Measurements from ENCODE around the gene FNTB.

FNTB gene

GRCh38 chr14:64951291-64951690, 35.4 kb upstream of the FNTB start:
- WGBS, 2 donors (ENCODE audit: extremely low coverage in 2 of 2, insufficient read length in 2 of 2, insufficient replicate concordance in 1 of 2) = no CpG with 5 or more reads among the region's 8 CpGs
- Histone ChIP-seq H3K4me3 (ENCODE audit: low read length in 2 of 2) (no peak overlapping the region), H2BK12ac (ENCODE audit: low read length) (no peak overlapping the region)

DNA sequence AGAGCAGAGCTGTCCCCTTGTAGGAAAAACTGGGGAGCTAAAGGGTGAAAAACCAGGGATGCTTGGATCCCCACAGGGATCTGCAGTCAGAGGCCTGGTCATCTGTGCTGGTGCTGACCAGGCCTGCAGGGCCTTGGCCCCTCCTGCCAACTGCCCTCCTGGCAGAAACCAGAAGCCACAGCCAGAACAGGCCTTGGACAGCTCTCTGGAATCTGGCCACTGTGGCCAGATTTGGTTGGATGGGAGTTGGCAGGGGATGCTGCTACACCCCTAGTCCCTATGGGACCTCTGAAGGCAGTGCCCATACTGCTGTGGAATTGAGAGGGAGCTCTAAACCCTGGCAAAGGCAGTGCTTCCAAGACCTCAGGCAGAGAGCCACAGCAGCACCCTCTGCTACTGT, 35.0 kb upstream of the FNTB start:
- no peak for DNase-seq (ENCODE audit: low spot score)
- H2BK120ac ChIP-seq (ENCODE audit: low read depth, low read length) = no peak overlapping the region

More at GRCh38 chr14:64951291-64951690, 35.4 kb upstream of the FNTB start:
- Histone ChIP-seq H3K4me2 (ENCODE audit: insufficient read depth, low read length, poor library complexity, severe bottlenecking) (no peak overlapping the region), H2BK5ac (ENCODE audit: low read length) (no peak overlapping the region), H2AK5ac (ENCODE audit: low read depth, low read length) (no peak overlapping the region), H2AFZ (ENCODE audit: low read length) (no peak overlapping the region), H2BK15ac (ENCODE audit: low read length) (no peak overlapping the region), H3K14ac (ENCODE audit: low read length) (no peak overlapping the region), H2BK120ac (ENCODE audit: low read depth, low read length) (no peak overlapping the region), H3K23ac (ENCODE audit: low read depth, low read length, poor library complexity) (peak overlapping the region; percentile 18), H3K9me3 (replicated peaks in 1 of 2; ENCODE audit: control insufficient read depth in 2 of 2, insufficient read depth in 1 of 2, low read depth in 1 of 2, low read length in 2 of 2) (no peaks in the 10 kb centered on the region), H4K91ac (ENCODE audit: low read depth, low read length, poor library complexity) (no peak overlapping the region), H3K4me1 (ENCODE audit: control insufficient read depth in 2 of 2, insufficient read depth in 1 of 2, low read depth in 1 of 2, low read length in 2 of 2) (peaks cover 0 to 2% of the 10 kb centered on the region in 2 donors), H3K27me3 (ENCODE audit: control insufficient read depth in 3 of 3, insufficient read depth in 3 of 3, low read depth in 1 of 3, low read length in 3 of 3) (peaks cover 0 to 1% (median 0%) of the 10 kb centered on the region in 3 experiments), H3K79me1 (ENCODE audit: low read depth, low read length) (no peaks in the 10 kb centered on the region), H3K4ac (ENCODE audit: low read length) (no peak overlapping the region), H3K9ac (ENCODE audit: low read depth, low read length, poor library complexity) (no peak overlapping the region), H3K27ac (replicated peaks; ENCODE audit: low read length) (no peak overlapping the region), H4K8ac (ENCODE audit: low read depth, low read length) (no peak overlapping the region), H3K18ac (ENCODE audit: low read length) (no peak overlapping the region), H3K36me3 (replicated peaks in 1 of 2; ENCODE audit: control insufficient read depth in 2 of 2, insufficient read depth in 2 of 2, low read length in 2 of 2) (peaks cover 0 to 65% of the 10 kb centered on the region in 2 donors)
- no peak for DNase-seq (ENCODE audit: low spot score)

GRCh38 chr14:64952598-64953309, 33.9 kb upstream of the FNTB start:
- peaks cover 0 to 1% (median 0%) of the 10 kb centered on the region in 3 experiments for H3K27me3 ChIP-seq (ENCODE audit: control insufficient read depth in 3 of 3, insufficient read depth in 3 of 3, low read depth in 1 of 3, low read length in 3 of 3)
- peaks cover 0 to 57% of the 10 kb centered on the region in 2 donors for H3K36me3 ChIP-seq (replicated peaks in 1 of 2; ENCODE audit: control insufficient read depth in 2 of 2, insufficient read depth in 2 of 2, low read length in 2 of 2)
- no peak overlapping the region for H4K91ac ChIP-seq (ENCODE audit: low read depth, low read length, poor library complexity)
- H2AFZ ChIP-seq (ENCODE audit: low read length) = no peak overlapping the region
- H4K8ac ChIP-seq (ENCODE audit: low read depth, low read length) = no peak overlapping the region
- H2BK5ac ChIP-seq (ENCODE audit: low read length) = no peak overlapping the region
- no peak overlapping the region for H3K4me2 ChIP-seq (ENCODE audit: insufficient read depth, low read length, poor library complexity, severe bottlenecking)
- no peak overlapping the region for H3K14ac ChIP-seq (ENCODE audit: low read length)
- H3K4me3 ChIP-seq (ENCODE audit: low read length in 2 of 2) = no peak overlapping the region
- peaks cover 0 to 2% of the 10 kb centered on the region in 2 donors for H3K4me1 ChIP-seq (ENCODE audit: control insufficient read depth in 2 of 2, insufficient read depth in 1 of 2, low read depth in 1 of 2, low read length in 2 of 2)
- H3K79me1 ChIP-seq (ENCODE audit: low read depth, low read length) = no peaks in the 10 kb centered on the region
- H3K27ac ChIP-seq (replicated peaks; ENCODE audit: low read length) = no peak overlapping the region
- H2AK5ac ChIP-seq (ENCODE audit: low read depth, low read length) = no peak overlapping the region
- H2BK12ac ChIP-seq (ENCODE audit: low read length) = no peak overlapping the region
- H3K9me3 ChIP-seq (replicated peaks in 1 of 2; ENCODE audit: control insufficient read depth in 2 of 2, insufficient read depth in 1 of 2, low read depth in 1 of 2, low read length in 2 of 2) = no peaks in the 10 kb centered on the region
- no peak overlapping the region for H3K9ac ChIP-seq (ENCODE audit: low read depth, low read length, poor library complexity)
- no peak overlapping the region for H3K23ac ChIP-seq (ENCODE audit: low read depth, low read length, poor library complexity)
- H2BK120ac ChIP-seq (ENCODE audit: low read depth, low read length) = no peak overlapping the region
- no CpG with 5 or more reads among the region's 7 CpGs for WGBS, 2 donors (ENCODE audit: extremely low coverage in 2 of 2, insufficient read length in 2 of 2, insufficient replicate concordance in 1 of 2)
- H3K18ac ChIP-seq (ENCODE audit: low read length) = no peak overlapping the region
- DNase-seq (ENCODE audit: low spot score) = no peak
- no peak overlapping the region for H2BK15ac ChIP-seq (ENCODE audit: low read length)
- H3K4ac ChIP-seq (ENCODE audit: low read length) = no peak overlapping the region

More for the DNA sequence above, 35.0 kb upstream of the FNTB start:
- no peak overlapping the region for H3K9ac ChIP-seq (ENCODE audit: low read depth, low read length, poor library complexity)
- H4K8ac ChIP-seq (ENCODE audit: low read depth, low read length) = no peak overlapping the region
- H3K4me2 ChIP-seq (ENCODE audit: insufficient read depth, low read length, poor library complexity, severe bottlenecking) = no peak overlapping the region
- H3K27ac ChIP-seq (replicated peaks; ENCODE audit: low read length) = no peak overlapping the region
- no peak overlapping the region for H2AK5ac ChIP-seq (ENCODE audit: low read depth, low read length)
- H2BK12ac ChIP-seq (ENCODE audit: low read length) = no peak overlapping the region
- no peak overlapping the region for H3K4me3 ChIP-seq (ENCODE audit: low read length in 2 of 2)
- no peak overlapping the region for H2BK15ac ChIP-seq (ENCODE audit: low read length)
- H3K4ac ChIP-seq (ENCODE audit: low read length) = no peak overlapping the region
- H3K14ac ChIP-seq (ENCODE audit: low read length) = no peak overlapping the region
- no peak overlapping the region for H2AFZ ChIP-seq (ENCODE audit: low read length)
- H3K18ac ChIP-seq (ENCODE audit: low read length) = no peak overlapping the region
- peaks cover 0 to 61% of the 10 kb centered on the region in 2 donors for H3K36me3 ChIP-seq (replicated peaks in 1 of 2; ENCODE audit: control insufficient read depth in 2 of 2, insufficient read depth in 2 of 2, low read length in 2 of 2)
- no peak overlapping the region for H4K91ac ChIP-seq (ENCODE audit: low read depth, low read length, poor library complexity)
- H3K23ac ChIP-seq (ENCODE audit: low read depth, low read length, poor library complexity) = no peak overlapping the region
- H3K4me1 ChIP-seq (ENCODE audit: control insufficient read depth in 2 of 2, insufficient read depth in 1 of 2, low read depth in 1 of 2, low read length in 2 of 2) = peaks cover 0 to 2% of the 10 kb centered on the region in 2 donors
- H3K79me1 ChIP-seq (ENCODE audit: low read depth, low read length) = no peaks in the 10 kb centered on the region
- H3K27me3 ChIP-seq (ENCODE audit: control insufficient read depth in 3 of 3, insufficient read depth in 3 of 3, low read depth in 1 of 3, low read length in 3 of 3) = peaks cover 0 to 1% (median 0%) of the 10 kb centered on the region in 3 experiments
- no peak overlapping the region for H2BK5ac ChIP-seq (ENCODE audit: low read length)
- no peaks in the 10 kb centered on the region for H3K9me3 ChIP-seq (replicated peaks in 1 of 2; ENCODE audit: control insufficient read depth in 2 of 2, insufficient read depth in 1 of 2, low read depth in 1 of 2, low read length in 2 of 2)

DNA sequence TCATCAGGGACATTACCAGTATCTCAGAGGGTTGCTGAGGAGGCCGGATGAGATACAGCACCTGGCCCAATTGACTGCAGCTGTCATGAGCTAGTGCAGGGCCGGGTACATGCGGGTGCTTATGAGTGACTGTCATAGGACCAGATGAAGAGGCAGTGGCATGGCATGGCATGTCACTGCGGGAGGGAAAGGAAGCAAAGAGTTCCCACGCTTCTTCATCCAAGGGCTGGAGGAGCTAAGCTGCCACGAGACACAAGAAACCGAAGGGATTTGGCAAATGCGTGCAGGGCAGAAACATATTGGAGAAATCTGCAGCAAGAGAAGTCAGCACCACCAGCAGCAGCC, 33.4 kb upstream of the FNTB start:
- H3K36me3 ChIP-seq (replicated peaks in 1 of 2; ENCODE audit: control insufficient read depth in 2 of 2, insufficient read depth in 2 of 2, low read length in 2 of 2) = peaks cover 0 to 52% of the 10 kb centered on the region in 2 donors
- H3K27ac ChIP-seq (replicated peaks; ENCODE audit: low read length) = no peak overlapping the region
- H3K23ac ChIP-seq (ENCODE audit: low read depth, low read length, poor library complexity) = no peak overlapping the region
- no peak overlapping the region for H2AFZ ChIP-seq (ENCODE audit: low read length)
- H2BK120ac ChIP-seq (ENCODE audit: low read depth, low read length) = no peak overlapping the region
- H2BK15ac ChIP-seq (ENCODE audit: low read length) = no peak overlapping the region
- H3K4me3 ChIP-seq (ENCODE audit: low read length in 2 of 2) = no peak overlapping the region
- no peak overlapping the region for H3K14ac ChIP-seq (ENCODE audit: low read length)
- no peak overlapping the region for H2BK5ac ChIP-seq (ENCODE audit: low read length)
- H2AK5ac ChIP-seq (ENCODE audit: low read depth, low read length) = no peak overlapping the region
- no peak overlapping the region for H4K91ac ChIP-seq (ENCODE audit: low read depth, low read length, poor library complexity)
- H3K4me2 ChIP-seq (ENCODE audit: insufficient read depth, low read length, poor library complexity, severe bottlenecking) = no peak overlapping the region
- H3K4ac ChIP-seq (ENCODE audit: low read length) = no peak overlapping the region
- no peaks in the 10 kb centered on the region for H3K9me3 ChIP-seq (replicated peaks in 1 of 2; ENCODE audit: control insufficient read depth in 2 of 2, insufficient read depth in 1 of 2, low read depth in 1 of 2, low read length in 2 of 2)
- peaks cover 0 to 2% of the 10 kb centered on the region in 2 donors for H3K4me1 ChIP-seq (ENCODE audit: control insufficient read depth in 2 of 2, insufficient read depth in 1 of 2, low read depth in 1 of 2, low read length in 2 of 2)
- no peak overlapping the region for H3K9ac ChIP-seq (ENCODE audit: low read depth, low read length, poor library complexity)
- WGBS, 2 donors (ENCODE audit: extremely low coverage in 2 of 2, insufficient read length in 2 of 2, insufficient replicate concordance in 1 of 2) = no CpG with 5 or more reads among the region's 8 CpGs
- peaks cover 0 to 1% (median 0%) of the 10 kb centered on the region in 3 experiments for H3K27me3 ChIP-seq (ENCODE audit: control insufficient read depth in 3 of 3, insufficient read depth in 3 of 3, low read depth in 1 of 3, low read length in 3 of 3)
- no peak overlapping the region for H3K18ac ChIP-seq (ENCODE audit: low read length)
- H2BK12ac ChIP-seq (ENCODE audit: low read length) = no peak overlapping the region
- H3K79me1 ChIP-seq (ENCODE audit: low read depth, low read length) = no peaks in the 10 kb centered on the region
- H4K8ac ChIP-seq (ENCODE audit: low read depth, low read length) = no peak overlapping the region
- no peak for DNase-seq (ENCODE audit: low spot score)
